22Rv1 (cell line): ENCODE results near the gene CYB561A3.

Experiments
- CTCF ChIP-seq: fragments of 450-650 bp; IDR thresholded peaks from 2 replicates; pipeline ENCODE4 v1.5.1; 2017; ENCODE audit warnings: mild to moderate bottlenecking
- ZFX ChIP-seq: fragments of 450-650 bp; IDR thresholded peaks from 2 replicates; pipeline ENCODE4 v1.6.1; 2017; ENCODE audit warnings: antibody characterized with exemption, borderline replicate concordance

DNA sequence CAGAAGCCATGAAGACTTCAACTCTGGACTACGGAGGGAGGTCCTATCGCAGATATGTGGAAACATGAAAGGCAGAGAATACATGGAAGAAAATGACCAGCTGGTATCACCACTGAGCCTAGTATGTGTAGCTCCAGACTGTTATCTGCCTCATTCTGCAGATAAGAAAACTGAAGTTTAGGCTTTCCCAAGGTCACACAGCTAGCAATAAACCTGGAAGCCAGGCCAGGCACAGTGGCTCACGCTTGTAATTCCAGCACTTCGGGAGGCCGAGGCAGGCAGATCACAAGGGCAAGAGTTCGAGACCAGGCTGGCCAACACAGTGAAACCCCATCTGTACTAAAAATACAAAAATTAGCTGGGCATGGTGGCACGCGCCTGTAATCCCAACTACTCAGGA, 50.9 kb downstream of the CYB561A3 start:
- TF ChIP-seq CTCF = no peak
- TF ChIP-seq ZFX = no peak
